K562 (cell line): ENCODE measurements around the gene LY6G6F. TPM values are rescaled to one million over a fixed set of nuclear protein-coding genes. Genes with fewer than 3 reads are reported as not detected.

Source experiments
- ATAC-seq: fragments of 200-7000 bp; cut with Tn5 transposase; 3 replicates; pipeline ENCODE4 v1.9.1; 2020; ENCODE audit warnings: moderate library complexity
- BruUV-seq: library from RNA; stranded (reverse); fragments of 400-500 nt; replicated peaks from 2 replicates; lab custom pipeline; 2021; lab: Mats Ljungman, UMichigan
- CTCF ChIA-PET: fragments of 300-600 bp; formaldehyde crosslinking; extraction: SDS; loops from one replicate; lab custom pipeline; 2021; ENCODE audit warnings: low intra/inter-chr PET ratio; lab: Yijun Ruan, JAX
- POLR2A ChIA-PET: fragments of 300-600, 350-650 bp; sonication (Branson Sonifier 250); formaldehyde crosslinking; extraction: SDS; loops from one replicate; lab custom pipeline; 2021; ENCODE audit warnings: antibody characterized with exemption, inconsistent platforms; lab: Yijun Ruan, JAX
- DNase-seq, 4 experiments: peaks; one replicate each; pipeline versions ENCODE4 v3.0.0 to v3.0.0-alpha.2; 2011 to 2018; ENCODE audit warnings: low spot score in 3 of 4, mixed read lengths in 3 of 4; ENCODE audit errors: extremely low read depth in 1 of 4
- FAIRE-seq: peaks from 2 replicates; lab custom pipeline; 2011; peaks lifted over from hg19 to GRCh38; lab: Jason Lieb, UNC
- H2AFZ ChIP-seq: 2 replicates; pipeline ENCODE4 v1.6.0; 2011; ENCODE audit warnings: low read depth, low read length, control low read depth, inconsistent platforms
- H3K27ac ChIP-seq: fragments of 200-600 bp; 3 replicates; pipeline ENCODE4 v1.8.0; 2011; ENCODE audit warnings: low read depth, mild to moderate bottlenecking, control low read depth, inconsistent platforms, low read length, moderate library complexity, mixed read lengths; ENCODE audit errors: extremely low read depth
- H3K27me3 ChIP-seq, 2 experiments: fragments of 300-600 bp in 1 of 2; 2 replicates in 1 of 2; 3 replicates in 1 of 2; pipeline versions ENCODE4 v1.6.0 to v1.8.0; 2011; ENCODE audit warnings: inconsistent platforms in 2 of 2, low read length in 2 of 2, mild to moderate bottlenecking in 1 of 2, mixed read lengths in 1 of 2, moderate library complexity in 1 of 2; ENCODE audit not compliant: control insufficient read depth in 2 of 2, insufficient read depth in 2 of 2
- H3K36me3 ChIP-seq: fragments of 300-600 bp; 3 replicates; pipeline ENCODE4 v1.8.0; 2011; ENCODE audit warnings: mild to moderate bottlenecking, low read length, inconsistent platforms; ENCODE audit not compliant: control insufficient read depth, insufficient read depth
- H3K4me1 ChIP-seq, 2 experiments: fragments of 200-600 bp in 1 of 2; replicated peaks in 1 of 2; 2 replicates in 1 of 2; 3 replicates in 1 of 2; pipeline versions ENCODE4 v1.5.1 to v1.8.0; 2011; ENCODE audit warnings: inconsistent platforms in 2 of 2, low read length in 2 of 2, mild to moderate bottlenecking in 1 of 2, mixed read lengths in 1 of 2, moderate library complexity in 1 of 2; ENCODE audit not compliant: control insufficient read depth in 2 of 2, insufficient read depth in 2 of 2
- H3K4me2 ChIP-seq: 2 replicates; pipeline ENCODE4 v1.6.1; 2011; ENCODE audit warnings: low read length, control low read depth, inconsistent platforms, mixed read lengths; ENCODE audit not compliant: insufficient read depth
- H3K4me3 ChIP-seq: fragments of 200-600 bp; sonication (generic), shearing (Covaris generic); 2 replicates; pipeline ENCODE4 v1.5.1; 2016; ENCODE audit warnings: control low read depth, inconsistent platforms
- H3K79me2 ChIP-seq: fragments of 200-600 bp; 3 replicates; pipeline ENCODE4 v1.8.0; 2011; ENCODE audit warnings: low read length, inconsistent platforms; ENCODE audit not compliant: control insufficient read depth, insufficient read depth
- H3K9ac ChIP-seq, 2 experiments: 2 replicates each; pipeline versions ENCODE4 v1.6.0 to v1.6.1; 2011; ENCODE audit warnings: low read depth in 2 of 2, low read length in 2 of 2, control low read depth in 1 of 2, inconsistent platforms in 1 of 2, mild to moderate bottlenecking in 1 of 2, mixed read lengths in 1 of 2; ENCODE audit not compliant: insufficient read depth in 1 of 2
- H3K9me1 ChIP-seq: one replicate; pipeline ENCODE4 v1.6.0; 2011; ENCODE audit warnings: inconsistent platforms, mild to moderate bottlenecking, low read length, moderate library complexity; ENCODE audit not compliant: control insufficient read depth, insufficient read depth
- H3K9me3 ChIP-seq: replicated peaks from 2 replicates; pipeline ENCODE4 v1.5.1; 2011; ENCODE audit warnings: low read depth, low read length, inconsistent platforms; ENCODE audit not compliant: control insufficient read depth, insufficient read depth
- H4K20me1 ChIP-seq: replicated peaks from 2 replicates; pipeline ENCODE4 v1.6.1; 2011; ENCODE audit warnings: low read length, inconsistent platforms, mixed read lengths; ENCODE audit not compliant: control insufficient read depth, insufficient read depth
- MBD2 ChIP-seq: sonication (generic); IDR thresholded peaks from 2 replicates; pipeline ENCODE4 v1.6.1; 2016; ENCODE audit warnings: low read depth, borderline replicate concordance
- MCM7 ChIP-seq, 2 experiments: fragments of 450-650 bp; IDR thresholded peaks; 2 replicates each; pipeline ENCODE4 v1.6.1; 2016 to 2018
- MTA2 ChIP-seq: fragments of 450-650 bp; IDR thresholded peaks from 2 replicates; pipeline ENCODE4 v1.6.1; 2016; ENCODE audit warnings: low read depth
- NONO ChIP-seq, 2 experiments: fragments of 200-400 bp in 1 of 2; fragments of 450-650 bp in 1 of 2; formaldehyde crosslinking in 1 of 2; IDR thresholded peaks; 2 replicates each; pipeline ENCODE4 v1.6.1; 2017; ENCODE audit warnings: low read depth in 2 of 2, mild to moderate bottlenecking in 2 of 2, moderate library complexity in 2 of 2, low read length in 1 of 2
- PHB2 ChIP-seq: fragments of 450-650 bp; IDR thresholded peaks from 2 replicates; pipeline ENCODE4 v1.6.1; 2017; ENCODE audit warnings: low read depth
- ZNF12 ChIP-seq: sonication (generic); formaldehyde crosslinking; IDR thresholded peaks from 2 replicates; pipeline ENCODE4 v1.4.0; 2020; ENCODE audit warnings: mild to moderate bottlenecking, missing genetic modification reagents
- ZNF740 ChIP-seq, 3 experiments: fragments of 200-800 bp in 1 of 3; sonication (Bioruptor generic) in 1 of 3; sonication (generic) in 1 of 3; formaldehyde crosslinking in 1 of 3; IDR thresholded peaks; 2 replicates each; pipeline versions ENCODE4 v1.6.1 to v1.8.0; 2016 to 2022; ENCODE audit warnings: mild to moderate bottlenecking in 2 of 3, missing compliant biosample characterization in 2 of 3, missing genetic modification characterization in 2 of 3, missing genetic modification reagents in 1 of 3
- WGBS: fragments of 100-300 bp; shearing (Covaris generic); methylation state at CpG from one replicate; pipeline ENCODE4 v1.1.6; 2016; ENCODE audit warnings: low coverage, mixed read lengths; ENCODE audit not compliant: insufficient coverage; ENCODE audit errors: missing lambda C conversion rate; 5-methylcytosine and 5-hydroxymethylcytosine counted together
- in situ Hi-C: fragments of 300-500 bp; cut with MboI; formaldehyde crosslinking; loops from 4 replicates; pipeline ENCODE4 v1.15.0; 2018; ENCODE audit warnings: inconsistent platforms, mixed read lengths
- intact Hi-C: fragments of 100-400 bp; cut with micrococcal nuclease; formaldehyde crosslinking; loops from 2 replicates; pipeline ENCODE4 v1.14.2; 2022
- polyA plus RNA-seq, 8 experiments: library from polyadenylated mRNA; depleted of rRNA in 4 of 8; stranded (reverse) in 5 of 8; unstranded in 3 of 8; fragments of >200 nt; fragmentation: Nextera tagmentation in 2 of 8; fragmentation: Illumina TruSeq in 1 of 8; extraction: Ambion mirVana in 2 of 8; extraction: Trizol in 1 of 8; gene quantifications; 2 replicates each; pipeline versions ENCODE4 v1.2.1 to v1.2.3, GENCODE V29; 2011 to 2014; ENCODE audit warnings: inconsistent platforms in 1 of 8, missing spikeins in 1 of 8
- total RNA-seq, 7 experiments: library from RNA; depleted of rRNA in 6 of 7; stranded (reverse); fragments of >200 nt in 6 of 7; fragmentation: Illumina TruSeq in 2 of 7; extraction: Trizol in 2 of 7; gene quantifications; 2 replicates each; pipeline versions ENCODE4 v1.2.1 to v1.2.3, GENCODE V29; 2011 to 2021; ENCODE audit warnings: low replicate concordance in 1 of 7
- TF ChIP-seq, protein P1 (sequence below): fragments of 200-800 bp; sonication (Bioruptor generic); IDR thresholded peaks from 2 replicates; pipeline ENCODE4 v1.6.1; 2017; ENCODE audit warnings: missing genetic modification characterization, missing compliant biosample characterization
- TF ChIP-seq, protein P2 (sequence below): fragments of 450-650 bp; IDR thresholded peaks from 2 replicates; pipeline ENCODE4 v1.6.1; 2017; ENCODE audit warnings: antibody characterized with exemption, mild to moderate bottlenecking

Gene LY6G6F
- total and polyA plus RNA-seq, 9 of the 15 experiments (the other 6 are each of a cell fraction or from before 2014, with no cell fraction given), result 0.14 to 0.50 (median 0.28) TPM; not detected in 2

DNA sequence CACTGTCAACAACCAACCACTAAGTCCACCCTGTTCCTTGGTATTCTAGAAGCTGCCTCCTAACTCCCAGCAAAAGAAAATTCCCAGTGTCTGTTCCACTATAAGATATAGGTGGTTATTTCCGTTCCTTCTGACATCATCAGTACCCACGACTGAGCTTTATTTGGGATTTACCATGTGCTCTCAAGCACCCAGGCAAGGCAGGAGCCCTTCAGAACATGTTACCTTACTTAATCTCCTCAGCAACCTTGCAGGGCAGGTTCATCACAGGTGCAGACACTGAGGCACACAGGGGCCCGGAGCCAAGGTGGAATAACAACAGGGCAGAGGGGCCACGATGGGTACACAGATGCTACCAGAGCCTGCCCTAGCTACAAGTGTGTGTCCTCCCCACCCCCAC is 14.3 kb upstream of the LY6G6F start:
- no peak overlapping the region for H3K4me2 ChIP-seq
- H3K9me1 ChIP-seq, result no peaks in the 10 kb centered on the region
- no TSS peak for BruUV-seq
- peaks cover 90% of the 10 kb centered on the region for H3K36me3 ChIP-seq
- peaks cover 50 to 52% of the 10 kb centered on the region in 2 experiments for H3K4me1 ChIP-seq
- ChIA-PET POLR2A (interaction anchor here (0.6 to 7.1 kb wide), 15 partner anchors 8 to 223 kb away, joined by 3 to 158 read pairs (median 4); partner anchors contain the start of genes ABHD16A, CLIC1, GPANK1 and HSPA1A), CTCF (no interaction called here)
- no peaks in the 10 kb centered on the region for H3K27me3 ChIP-seq
- H2AFZ ChIP-seq, result no peak overlapping the region
- H3K9ac ChIP-seq, result peak overlapping the region in 1 of 2 experiments; percentile 62; a peak in 2 of 4 replicates
- ATAC-seq, result no peak
- DNase-seq, result no peak
- no peaks in the 10 kb centered on the region for H3K9me3 ChIP-seq
- FAIRE-seq, result no peak
- 70% methylated on average over 4 of the region's 4 CpGs for WGBS
- no peak for TF ChIP-seq MCM7 (IDR thresholded peaks at IDR 0.05)
- TF ChIP-seq MBD2, result no peak
- TF ChIP-seq ZNF740 (CRISPR knock-in tag; IDR thresholded peaks at IDR 0.05), result 0 out of 2 replicates have a peak, but pooled peaks have one; percentile 42
- TF ChIP-seq ZNF740 (tag; IDR thresholded peaks at IDR 0.05), result 0 out of 4 replicates have a peak, but pooled peaks of 1 of the 2 experiments have one; percentile 0
- TF ChIP-seq MTA2, result no peak
- TF ChIP-seq ZNF12 (CRISPR knock-in tag), result no peak
- no peak for TF ChIP-seq PHB2
- no peak for TF ChIP-seq NONO (IDR thresholded peaks at IDR 0.05; ENCODE audit: low read depth in 2 of 2, low read length in 1 of 2)
- TF ChIP-seq, protein P1, sequence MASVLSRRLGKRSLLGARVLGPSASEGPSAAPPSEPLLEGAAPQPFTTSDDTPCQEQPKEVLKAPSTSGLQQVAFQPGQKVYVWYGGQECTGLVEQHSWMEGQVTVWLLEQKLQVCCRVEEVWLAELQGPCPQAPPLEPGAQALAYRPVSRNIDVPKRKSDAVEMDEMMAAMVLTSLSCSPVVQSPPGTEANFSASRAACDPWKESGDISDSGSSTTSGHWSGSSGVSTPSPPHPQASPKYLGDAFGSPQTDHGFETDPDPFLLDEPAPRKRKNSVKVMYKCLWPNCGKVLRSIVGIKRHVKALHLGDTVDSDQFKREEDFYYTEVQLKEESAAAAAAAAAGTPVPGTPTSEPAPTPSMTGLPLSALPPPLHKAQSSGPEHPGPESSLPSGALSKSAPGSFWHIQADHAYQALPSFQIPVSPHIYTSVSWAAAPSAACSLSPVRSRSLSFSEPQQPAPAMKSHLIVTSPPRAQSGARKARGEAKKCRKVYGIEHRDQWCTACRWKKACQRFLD (CRISPR knock-in tag), result no peak
- TF ChIP-seq, protein P2, sequence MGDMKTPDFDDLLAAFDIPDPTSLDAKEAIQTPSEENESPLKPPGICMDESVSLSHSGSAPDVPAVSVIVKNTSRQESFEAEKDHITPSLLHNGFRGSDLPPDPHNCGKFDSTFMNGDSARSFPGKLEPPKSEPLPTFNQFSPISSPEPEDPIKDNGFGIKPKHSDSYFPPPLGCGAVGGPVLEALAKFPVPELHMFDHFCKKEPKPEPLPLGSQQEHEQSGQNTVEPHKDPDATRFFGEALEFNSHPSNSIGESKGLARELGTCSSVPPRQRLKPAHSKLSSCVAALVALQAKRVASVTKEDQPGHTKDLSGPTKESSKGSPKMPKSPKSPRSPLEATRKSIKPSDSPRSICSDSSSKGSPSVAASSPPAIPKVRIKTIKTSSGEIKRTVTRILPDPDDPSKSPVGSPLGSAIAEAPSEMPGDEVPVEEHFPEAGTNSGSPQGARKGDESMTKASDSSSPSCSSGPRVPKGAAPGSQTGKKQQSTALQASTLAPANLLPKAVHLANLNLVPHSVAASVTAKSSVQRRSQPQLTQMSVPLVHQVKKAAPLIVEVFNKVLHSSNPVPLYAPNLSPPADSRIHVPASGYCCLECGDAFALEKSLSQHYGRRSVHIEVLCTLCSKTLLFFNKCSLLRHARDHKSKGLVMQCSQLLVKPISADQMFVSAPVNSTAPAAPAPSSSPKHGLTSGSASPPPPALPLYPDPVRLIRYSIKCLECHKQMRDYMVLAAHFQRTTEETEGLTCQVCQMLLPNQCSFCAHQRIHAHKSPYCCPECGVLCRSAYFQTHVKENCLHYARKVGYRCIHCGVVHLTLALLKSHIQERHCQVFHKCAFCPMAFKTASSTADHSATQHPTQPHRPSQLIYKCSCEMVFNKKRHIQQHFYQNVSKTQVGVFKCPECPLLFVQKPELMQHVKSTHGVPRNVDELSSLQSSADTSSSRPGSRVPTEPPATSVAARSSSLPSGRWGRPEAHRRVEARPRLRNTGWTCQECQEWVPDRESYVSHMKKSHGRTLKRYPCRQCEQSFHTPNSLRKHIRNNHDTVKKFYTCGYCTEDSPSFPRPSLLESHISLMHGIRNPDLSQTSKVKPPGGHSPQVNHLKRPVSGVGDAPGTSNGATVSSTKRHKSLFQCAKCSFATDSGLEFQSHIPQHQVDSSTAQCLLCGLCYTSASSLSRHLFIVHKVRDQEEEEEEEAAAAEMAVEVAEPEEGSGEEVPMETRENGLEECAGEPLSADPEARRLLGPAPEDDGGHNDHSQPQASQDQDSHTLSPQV, result 0 out of 2 replicates have a peak, but pooled peaks have one; percentile 15
- H3K79me2 ChIP-seq, result 0 out of 3 replicates have a peak, but pooled peaks cover under 1% of the 10 kb centered on the region
- intact Hi-C loops (no loop called here), in situ Hi-C loops (no loop called here)
- no peak overlapping the region for H3K4me3 ChIP-seq
- H3K27ac ChIP-seq, result peak overlapping the region; percentile 3; the same call in 1 of the 3 replicates
- H4K20me1 ChIP-seq, result no peaks in the 10 kb centered on the region
